GM15510 (cell line): ENCODE data around the gene PRKAG2.

ENCODE experiments used
- POLR2A ChIP-seq: IDR thresholded peaks from 3 replicates; pipeline ENCODE4 v1.6.1; 2011; ENCODE audit warnings: borderline replicate concordance; ENCODE audit not compliant: insufficient read length; ENCODE audit errors: extremely low read depth

Gene PRKAG2

DNA sequence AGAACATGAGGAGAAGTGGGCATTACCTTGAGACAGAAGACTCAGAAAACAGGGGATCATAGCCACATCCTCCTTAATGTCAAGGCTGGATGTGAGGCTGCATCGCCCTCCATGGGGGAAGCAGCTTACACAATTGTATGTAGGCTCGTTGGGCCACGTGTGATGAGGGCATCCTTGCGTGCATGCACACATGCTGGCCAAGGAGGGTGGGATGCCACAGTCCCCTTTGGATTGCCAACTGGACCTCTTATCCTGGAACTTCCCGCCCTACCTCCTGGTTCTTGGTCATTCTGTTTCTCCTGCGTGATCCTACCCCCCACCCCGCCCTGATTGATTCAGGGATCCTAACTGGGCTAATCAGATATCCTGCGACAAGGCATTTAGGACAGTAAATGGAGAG is 102.0 kb downstream of the PRKAG2 start:
- TF ChIP-seq POLR2A = no peak

DNA sequence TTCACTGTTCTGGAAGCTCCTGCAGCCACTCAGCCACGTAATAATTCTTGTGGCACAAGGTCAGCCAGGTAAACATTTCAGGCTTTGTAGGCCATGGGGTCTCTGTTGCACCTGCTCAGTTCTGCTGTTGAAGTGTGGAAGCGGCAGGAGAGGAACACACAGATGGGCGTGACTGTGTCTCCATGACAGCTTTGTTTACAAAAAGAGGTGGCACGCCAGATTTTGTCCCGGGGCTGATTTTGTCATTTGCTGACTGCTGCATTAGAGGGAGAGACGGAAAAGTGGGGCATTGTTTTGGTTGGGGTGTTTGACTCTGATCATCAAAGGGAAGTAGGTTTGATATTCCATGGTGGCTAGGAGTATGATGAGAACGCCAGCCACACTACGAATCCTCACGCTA is 103.1 kb downstream of the PRKAG2 start:
- no peak for TF ChIP-seq POLR2A

DNA sequence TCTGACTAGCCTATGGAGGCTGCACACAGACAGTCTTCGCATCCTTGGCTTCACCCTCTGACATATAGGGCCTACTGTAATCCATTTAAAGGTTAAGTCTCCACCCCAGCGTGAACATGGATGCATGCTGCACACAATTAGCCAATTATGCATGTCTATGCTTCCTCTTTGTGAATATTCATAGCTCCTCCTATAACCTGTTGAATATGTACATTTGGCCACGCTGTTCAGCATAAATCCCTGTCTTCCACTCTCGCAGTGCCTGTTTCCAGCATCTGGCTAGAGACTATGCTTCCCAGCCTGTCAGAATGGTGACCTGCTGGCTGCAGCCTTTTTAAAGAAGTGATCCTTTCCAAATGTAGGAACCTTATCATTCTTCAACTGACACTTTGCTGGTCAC is 106.7 kb downstream of the PRKAG2 start:
- TF ChIP-seq POLR2A = no peak

DNA sequence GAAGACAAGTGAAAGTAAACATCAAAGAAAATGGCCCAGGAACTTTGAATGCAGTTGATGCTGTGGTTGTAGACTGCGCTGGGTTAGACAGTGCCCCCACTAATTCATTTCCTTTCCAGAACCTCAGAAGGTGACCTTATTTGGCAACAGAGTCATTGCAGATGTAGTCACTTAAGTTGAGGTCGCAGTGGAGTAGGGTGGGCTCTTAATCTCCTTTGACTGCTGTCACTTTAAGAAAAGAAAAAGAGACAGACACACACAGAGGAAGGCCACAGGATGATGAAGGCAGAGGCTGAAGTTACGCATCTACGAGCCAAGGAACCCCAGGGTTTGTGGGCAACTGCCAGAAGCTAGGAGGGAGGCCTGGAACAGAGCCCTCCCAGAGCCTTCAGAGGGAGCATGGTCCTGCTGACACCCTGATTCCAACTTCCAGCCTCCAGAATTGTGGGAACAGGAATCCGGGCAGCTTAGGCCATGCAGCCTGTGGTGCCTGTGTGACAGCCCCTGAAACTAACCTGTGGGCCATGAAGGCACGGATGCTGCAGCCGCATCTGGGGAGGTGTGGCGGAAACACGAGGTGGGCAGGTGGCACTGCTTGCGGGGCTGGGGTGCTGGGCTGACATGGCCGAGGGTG is 107.6 kb downstream of the PRKAG2 start:
- no peak for TF ChIP-seq POLR2A

DNA sequence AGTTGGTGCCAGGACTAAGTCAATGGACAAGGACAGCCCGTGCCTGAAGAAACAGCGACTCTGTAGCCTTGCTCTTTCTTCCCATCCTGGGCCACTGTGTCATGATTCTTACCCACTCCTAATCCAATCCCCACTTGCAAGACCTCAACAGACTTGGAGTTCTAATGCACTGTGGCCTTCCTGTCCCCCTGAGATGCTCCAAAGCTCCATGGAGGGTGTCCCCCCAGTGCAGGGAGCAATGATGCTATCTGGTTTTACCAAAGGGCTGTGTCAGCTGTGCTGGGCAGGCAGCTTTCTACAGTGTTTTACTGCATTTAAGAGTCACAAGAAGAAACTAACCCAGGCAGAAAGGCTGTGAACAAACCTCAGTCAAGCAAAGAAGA is 108.1 kb downstream of the PRKAG2 start:
- no peak for TF ChIP-seq POLR2A

DNA sequence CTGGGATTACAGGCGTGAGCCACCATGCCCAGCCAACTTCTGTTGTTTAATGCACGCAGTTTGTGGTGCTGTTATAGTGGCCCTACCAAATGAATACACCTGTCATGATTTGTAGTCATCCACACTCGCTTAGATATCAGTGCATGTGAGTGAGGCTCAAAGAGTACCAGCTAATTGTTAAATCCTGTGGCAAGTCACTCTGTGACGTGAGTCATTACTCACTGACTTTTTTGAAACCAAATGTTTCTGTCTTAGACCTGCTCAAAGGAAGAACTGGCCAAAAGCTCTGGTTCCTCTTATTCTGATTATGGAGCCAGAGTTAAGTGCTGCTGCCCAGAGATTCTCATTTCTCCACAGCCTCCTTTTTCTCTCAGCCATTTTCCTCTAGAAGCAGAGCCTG is 109.4 kb downstream of the PRKAG2 start:
- no peak for TF ChIP-seq POLR2A

DNA sequence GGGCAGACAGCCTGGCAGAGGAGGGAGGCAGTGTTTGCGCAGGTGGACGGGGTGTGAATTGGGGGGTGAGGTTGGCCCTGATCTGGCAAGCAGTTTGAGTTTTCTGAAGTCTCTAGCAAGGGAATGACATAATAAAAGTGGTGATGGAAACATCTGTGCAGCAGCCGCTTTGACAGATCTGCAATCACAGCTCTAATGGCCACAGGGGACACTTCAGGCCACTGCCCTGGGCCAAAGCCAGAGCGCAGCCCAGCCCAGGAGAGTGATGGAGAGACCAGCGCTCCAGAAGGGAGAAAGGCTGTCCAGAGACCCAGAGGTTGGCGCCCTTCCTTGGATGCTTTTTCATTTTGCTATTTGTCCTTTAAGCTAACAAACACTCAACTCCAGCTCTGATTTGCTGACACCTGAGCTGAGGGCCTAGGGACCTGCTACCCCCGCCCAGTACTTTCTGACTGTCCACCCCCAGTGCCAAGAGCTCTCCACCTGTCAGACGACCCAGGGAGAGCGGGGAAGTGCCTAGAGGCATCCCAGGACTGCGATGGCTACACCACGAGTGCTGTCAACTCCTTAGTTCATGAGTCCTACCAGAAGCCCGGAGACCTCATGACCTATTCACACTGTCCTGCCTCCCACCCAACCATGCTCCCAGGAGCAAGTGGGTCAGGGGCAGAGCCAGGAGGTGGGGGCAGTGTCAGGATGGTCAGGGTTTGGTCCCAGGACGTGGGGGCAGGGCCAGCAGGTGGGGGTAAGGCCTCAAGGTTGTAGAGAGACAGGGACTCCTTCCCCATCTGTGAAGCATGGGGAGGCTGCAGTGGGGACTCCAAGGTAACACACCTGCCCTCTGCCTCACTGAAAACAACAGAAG is 112.6 kb downstream of the PRKAG2 start:
- no peak for TF ChIP-seq POLR2A

DNA sequence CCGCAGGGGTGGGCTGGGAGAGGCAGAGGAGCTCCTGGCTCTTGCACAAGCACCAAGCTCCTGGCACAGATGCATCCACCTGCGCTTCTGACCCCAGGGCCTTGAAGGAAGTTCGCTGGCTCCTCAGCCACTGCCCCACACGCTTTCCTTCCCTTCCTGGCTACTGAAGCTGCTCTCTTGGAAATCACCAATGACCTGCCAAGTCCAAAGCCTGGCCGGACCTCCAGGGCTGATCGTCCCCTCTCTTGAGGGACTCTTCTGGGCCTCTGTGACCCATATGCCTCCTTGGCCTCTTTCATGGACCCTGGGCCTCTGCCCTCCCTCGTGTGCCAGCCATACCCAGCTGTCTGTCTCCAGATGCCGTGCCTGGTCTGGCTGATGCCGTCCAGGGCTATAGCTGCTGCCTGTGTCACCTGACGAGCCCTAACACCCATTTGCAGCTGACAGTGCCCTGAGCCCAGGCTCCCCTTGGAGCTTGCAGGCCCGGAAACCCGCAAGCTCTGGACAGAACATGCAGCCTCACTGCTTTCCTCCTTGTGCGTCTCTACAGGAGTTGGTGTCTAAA is 113.4 kb downstream of the PRKAG2 start:
- no peak for TF ChIP-seq POLR2A

DNA sequence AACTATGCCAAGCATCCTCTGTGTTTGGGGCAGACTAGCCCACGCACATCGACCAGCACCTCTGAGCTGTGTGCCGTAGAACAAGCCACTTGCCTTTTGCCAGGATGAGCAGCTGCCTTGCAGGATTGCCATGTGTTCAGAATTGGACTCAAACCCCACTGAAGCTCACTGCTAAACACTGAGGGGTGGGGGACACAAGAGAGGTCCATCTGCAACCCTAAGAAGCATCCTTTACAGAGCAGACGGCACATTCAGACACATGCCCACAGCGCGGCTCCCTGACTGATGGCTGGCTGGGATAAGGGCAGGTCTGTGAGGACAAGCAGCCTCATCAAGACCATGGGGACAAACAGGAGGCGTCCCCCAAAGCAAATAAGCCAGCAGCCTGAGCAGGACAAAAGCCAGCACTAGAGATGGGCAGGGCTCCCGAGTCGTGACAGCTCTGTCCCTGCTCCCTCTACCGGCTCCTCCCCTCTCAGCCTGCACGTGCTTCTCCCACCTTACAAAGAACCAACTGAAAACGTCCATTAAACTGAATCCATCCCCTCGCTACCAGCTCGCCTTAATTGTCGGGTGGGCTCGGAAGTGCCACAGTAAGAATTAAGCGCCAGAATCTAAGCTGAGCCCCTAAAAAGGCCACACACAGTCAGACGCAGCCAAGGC is 114.2 kb downstream of the PRKAG2 start:
- TF ChIP-seq POLR2A = no peak

DNA sequence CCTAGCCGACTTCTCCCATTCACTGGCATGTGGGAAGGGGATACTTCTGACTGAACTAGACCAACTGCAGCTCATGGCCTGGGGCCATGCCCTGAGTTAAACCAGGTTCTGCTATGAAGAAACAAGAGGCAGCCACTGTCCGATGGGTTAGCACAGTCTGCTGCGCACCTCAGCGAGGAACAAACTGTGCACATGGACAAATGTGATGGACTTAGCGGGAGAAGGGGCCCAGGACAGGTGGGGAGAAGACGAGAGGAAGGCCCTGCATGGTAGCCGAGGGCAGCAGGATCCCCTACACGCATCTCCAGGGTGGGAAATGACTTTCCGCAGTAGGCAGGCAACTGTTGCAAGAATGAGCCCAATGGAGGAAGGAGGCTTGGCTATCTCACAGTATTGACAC is 115.0 kb downstream of the PRKAG2 start:
- no peak for TF ChIP-seq POLR2A

DNA sequence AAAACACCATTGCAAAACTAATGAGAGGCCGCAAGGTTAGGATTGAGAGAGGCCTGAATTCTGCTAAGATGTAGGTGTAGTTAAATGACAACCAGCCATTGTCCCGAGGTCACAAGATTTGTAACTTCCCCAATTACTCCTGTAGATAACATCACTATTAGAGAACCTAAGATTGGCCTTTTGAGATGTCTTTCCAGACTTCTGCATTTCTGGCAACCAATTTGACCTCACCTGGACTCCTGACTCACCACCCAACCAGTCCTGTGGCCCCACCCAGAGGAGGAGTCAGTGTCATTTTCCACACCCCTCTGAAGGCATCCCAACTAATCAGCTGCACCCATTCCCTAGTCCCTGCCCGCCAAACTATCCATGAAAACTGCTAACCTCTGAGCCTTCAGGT is 115.7 kb downstream of the PRKAG2 start:
- TF ChIP-seq POLR2A = no peak

DNA sequence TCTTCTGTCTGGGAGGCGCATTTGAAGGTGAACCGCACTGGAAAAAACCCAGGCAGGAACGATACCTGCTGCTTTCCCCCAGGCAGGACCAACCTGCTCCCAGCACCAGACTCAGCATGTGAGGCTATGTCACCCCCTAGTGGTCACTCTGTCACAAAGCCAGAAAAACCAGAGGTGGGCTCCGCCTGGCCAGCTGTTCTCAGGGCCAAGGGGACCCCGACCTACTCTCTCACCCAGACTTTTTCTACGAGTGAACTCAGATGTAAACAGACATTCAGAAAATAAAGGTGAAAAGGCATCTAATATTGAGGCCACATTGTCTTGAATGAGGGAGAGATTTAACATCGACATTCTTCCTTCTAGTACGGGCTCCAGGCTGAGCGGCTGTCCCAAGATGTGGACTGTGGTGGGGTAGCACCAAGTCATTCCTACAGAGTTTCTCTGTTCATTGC is 117.3 kb downstream of the PRKAG2 start:
- TF ChIP-seq POLR2A = no peak

DNA sequence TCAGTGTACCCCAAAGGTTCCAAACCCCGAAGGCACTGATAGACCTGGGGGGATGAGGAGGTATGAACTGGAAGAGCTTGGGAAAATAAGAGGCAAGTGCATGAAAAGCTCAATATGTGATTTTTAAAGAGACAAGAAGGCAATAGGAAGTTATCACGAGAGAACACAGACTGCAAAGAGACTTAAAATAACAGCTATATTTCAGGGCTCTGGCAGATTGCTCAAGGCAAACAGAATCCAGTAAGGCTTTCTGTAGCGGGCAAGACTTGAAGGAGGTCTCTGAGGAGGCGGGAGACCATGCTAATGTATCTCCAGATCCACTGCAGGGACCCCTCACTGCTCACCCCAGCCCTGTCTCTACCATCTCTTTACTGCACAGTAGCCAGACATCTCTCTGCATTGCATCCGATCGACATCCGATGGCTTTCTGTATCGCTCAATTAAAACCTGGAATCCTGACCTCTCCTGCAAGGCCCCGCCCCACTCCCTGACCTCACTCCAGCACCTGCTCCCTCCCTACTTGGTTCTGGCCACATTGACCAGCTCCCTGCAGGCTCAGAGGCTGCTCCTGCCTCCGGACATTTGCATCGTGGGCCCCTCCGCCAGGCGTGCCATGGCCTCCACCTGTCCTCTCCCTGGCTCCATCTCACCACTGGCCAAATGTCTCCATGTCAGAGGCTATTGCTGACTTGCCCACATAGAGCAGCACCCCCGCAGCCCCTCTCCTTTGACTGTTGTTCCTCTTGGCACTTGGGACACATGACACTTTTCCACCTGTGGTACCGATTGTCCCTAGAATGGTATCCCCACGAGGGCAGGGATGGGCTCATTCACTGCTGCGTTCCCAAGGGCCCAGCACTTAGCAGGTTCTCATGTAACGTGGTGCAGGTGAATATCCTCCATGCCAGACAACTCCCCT is 118.0 kb downstream of the PRKAG2 start:
- TF ChIP-seq POLR2A = no peak

DNA sequence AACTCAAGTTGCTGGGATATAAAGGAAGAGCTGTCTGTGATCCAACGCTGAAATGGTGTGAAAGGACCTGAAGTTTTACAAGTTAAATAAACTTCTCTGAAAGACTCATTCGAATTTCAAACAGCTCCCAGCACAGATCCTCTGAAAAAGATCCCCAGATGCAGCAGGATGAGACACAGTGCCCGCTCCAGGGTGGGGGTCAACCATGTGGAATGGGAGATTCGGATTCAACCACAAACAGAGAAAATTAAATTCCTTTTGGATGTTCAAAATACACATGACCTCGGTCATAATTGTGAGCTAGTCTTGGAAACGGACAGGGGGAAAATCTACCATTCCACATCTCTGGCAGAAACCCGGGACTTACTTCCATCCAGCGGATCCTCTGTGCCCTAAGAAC is 119.6 kb downstream of the PRKAG2 start:
- no peak for TF ChIP-seq POLR2A
